Superior temporal gyrus (tissue), 1 donor: ENCODE measurements around the gene PLCL2.
"Not testable (repeated sequence)": the region's sequence is repeated elsewhere in the genome, so short reads cannot be mapped to it uniquely, and the experiment has no call there.

ENCODE experiments used
- DNase-seq: peaks from one replicate; pipeline ENCODE4 v3.0.0-alpha.2; 2016; ENCODE audit errors: extremely low spot score

PLCL2 gene

GRCh38 chr3:17119201-17120072 is 234.7 kb downstream of the PLCL2 start:
- no peak for DNase-seq

- no peak for DNase-seq
Measured at GRCh38 chr3:17120115-17120514, 235.4 kb downstream of the PLCL2 start.

- no peak for DNase-seq
Measured at GRCh38 chr3:17121336-17121735, 236.6 kb downstream of the PLCL2 start.

DNA sequence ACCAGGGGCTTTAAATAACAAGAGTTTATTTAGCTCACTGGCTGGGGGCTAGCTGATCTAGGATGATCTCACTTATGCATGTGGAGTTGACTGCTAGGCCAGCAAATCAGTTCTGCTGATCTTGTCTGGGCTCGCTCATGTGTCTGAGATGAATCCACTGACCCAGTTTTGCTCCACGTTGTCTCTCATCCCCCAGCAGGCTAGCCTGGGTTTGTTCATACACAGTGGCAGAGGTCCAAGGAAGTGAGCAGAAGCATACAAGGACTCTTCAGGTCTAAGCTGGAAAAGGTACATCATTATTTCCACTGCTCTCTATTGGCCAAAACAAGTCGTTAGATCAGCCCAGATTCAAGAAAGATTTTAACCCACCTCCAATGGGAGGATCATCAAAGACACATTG is 238.0 kb downstream of the PLCL2 start:
- DNase-seq: no peak

DNA sequence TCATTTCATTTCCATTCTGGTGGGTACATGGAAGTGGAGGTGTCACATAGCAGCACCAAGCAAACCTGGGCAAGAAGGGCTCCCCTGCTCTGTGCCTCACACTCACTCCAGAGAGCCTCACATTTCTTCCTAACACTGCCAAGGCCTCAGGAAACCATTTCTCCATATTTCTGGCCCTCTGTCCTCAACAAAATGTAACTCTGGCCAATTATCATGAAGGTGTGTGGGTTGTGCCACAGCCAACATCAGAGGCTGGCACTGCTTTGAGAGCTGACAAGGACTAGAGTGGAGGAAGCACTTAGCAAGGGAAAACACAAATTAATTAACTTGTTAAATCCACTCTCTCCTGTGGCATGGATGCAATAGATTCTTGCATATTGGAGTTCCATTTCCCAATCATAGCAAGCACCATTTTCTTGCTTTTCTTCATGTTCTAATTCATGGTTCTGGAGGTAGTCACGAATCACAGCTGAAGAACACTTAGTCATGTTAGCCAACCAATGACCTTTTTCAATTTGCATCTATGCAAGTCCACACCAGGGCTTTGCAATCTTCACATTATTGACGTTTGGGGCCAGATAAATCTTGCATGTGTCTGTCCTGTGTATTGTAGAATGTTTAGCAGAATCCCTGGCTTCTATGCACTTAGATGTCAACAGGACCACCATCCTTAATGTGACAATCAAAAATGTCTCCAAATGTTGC is 241.1 kb downstream of the PLCL2 start:
- DNase-seq: no peak

DNA sequence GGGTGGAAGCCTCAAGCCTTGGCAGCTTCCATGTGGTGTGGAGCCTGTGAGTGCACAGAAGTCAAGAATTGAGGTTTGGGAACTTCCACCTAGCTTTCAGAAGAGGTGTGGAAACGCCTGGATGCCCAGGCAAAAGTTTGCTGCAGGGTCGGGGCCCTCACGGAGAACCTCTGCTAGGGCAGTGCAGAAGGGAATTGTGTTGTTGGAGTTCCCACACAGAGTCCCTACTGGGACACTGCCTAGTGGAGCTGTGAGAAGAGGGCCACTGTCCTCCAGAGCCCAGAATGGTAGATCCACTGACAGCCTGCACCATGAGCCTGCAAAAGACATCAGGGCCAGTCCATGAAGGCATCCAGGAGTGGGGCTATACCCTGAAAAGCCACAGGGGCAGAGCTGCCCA is 243.9 kb downstream of the PLCL2 start:
- DNase-seq: not testable (repeated sequence)

DNA sequence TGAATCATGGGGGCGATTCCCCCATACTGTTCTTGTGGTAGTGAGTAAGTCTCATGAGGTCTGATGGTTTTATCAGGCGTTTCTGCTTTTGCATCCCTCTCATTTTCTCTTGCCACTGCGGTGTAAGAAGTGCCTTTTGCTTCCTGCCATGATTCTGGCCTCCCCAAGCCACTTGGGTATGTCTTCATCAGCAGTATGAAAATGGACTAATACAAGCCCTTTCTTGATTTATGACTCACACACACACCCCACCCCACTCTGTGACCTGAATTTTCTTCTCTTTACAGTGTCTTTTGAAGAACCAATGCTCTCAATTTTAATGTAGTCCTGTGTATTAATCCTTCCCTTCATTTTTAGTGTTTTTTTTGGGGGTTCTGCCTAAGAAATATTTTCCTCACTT is 244.8 kb downstream of the PLCL2 start:
- DNase-seq: no peak

GRCh38 chr3:17130956-17131355 is 246.2 kb downstream of the PLCL2 start:
- DNase-seq: no peak

DNA sequence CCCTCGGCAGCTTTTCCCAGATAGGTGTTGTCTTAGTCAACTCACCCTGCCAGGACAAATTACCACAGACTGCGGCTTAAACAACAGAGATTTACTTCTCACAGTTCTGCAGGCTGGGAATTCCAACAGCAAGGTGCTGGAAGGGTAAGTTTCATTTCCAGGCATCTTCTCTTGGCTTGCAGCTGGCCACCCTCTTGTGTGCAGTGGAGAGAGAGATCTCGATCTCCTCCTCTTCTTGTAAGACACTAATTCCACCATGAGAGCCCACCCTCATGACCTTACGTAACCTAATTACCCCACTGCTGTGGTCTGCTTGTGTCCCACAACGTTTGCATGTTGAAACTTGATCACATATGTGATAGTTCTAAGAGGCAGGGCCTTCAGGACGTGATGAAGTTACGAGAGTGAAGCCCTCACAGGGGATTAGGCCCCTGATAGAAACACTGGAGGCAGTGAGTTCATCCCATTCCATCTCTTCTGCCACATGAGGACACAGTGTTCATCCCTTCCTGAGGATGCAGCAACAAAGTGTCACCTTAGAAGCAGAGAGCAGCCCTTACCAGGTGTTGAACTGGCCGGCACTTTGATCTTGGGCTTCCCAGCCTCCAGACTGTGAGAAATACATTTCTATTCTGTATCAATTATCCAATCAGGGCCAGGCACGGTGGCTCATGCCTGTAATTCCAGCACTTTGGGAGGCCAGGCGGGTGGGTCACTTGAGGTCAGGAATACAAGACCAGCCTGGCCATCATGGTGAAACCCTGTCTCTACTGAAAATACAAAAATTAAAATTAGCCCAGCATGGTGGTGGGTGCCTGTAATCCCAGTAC is 247.7 kb downstream of the PLCL2 start:
- DNase-seq: no peak

GRCh38 chr3:17133632-17134545 is 249.1 kb downstream of the PLCL2 start:
- no peak for DNase-seq

DNA sequence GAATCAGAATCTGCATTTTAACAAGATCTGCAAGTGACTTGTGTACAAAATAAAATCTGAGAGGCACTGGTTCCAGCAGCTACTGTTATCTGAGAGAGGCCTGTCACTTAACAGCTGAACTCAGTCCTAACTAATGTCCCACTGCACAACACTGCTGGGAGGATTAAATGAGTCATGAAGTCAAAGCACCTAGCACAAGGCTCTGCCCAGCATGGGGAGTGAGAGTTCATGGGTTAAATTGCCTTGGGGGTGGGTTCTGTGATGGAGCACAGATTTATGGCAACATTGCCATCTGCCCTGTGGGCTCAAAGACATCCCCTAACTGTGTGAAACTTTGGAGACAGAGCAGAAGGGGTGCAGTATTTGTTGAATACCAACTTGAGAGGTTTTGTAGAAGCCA is 250.9 kb downstream of the PLCL2 start:
- DNase-seq: no peak

DNA sequence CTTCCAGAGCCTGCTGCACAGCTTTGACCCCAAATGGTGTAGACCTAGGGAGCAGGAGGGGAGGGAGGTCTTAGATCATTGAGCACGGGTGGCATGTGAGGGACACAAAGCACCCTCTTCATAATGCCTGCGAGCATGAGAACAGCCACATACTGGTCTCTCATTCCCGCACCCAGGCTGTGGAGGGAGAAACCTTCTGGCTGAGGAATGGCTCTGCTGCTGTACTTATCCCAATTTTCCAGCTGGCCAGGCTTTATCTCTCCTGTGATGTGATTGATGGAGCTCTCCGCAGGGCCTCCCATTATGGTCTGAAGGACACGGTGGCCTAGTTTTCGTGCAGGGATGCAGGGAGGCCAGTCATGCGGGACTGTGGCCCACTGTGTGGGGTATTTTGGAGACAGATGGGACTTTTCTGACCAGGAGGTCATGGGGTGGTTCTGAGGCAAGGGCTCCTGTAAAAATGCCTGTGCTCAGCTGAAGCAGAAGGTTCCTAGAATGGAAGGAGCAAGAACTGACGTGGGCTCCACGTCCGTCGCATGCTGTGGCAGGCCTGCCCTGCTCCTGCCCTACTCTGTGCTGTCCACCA is 251.5 kb downstream of the PLCL2 start:
- DNase-seq: no peak

DNA sequence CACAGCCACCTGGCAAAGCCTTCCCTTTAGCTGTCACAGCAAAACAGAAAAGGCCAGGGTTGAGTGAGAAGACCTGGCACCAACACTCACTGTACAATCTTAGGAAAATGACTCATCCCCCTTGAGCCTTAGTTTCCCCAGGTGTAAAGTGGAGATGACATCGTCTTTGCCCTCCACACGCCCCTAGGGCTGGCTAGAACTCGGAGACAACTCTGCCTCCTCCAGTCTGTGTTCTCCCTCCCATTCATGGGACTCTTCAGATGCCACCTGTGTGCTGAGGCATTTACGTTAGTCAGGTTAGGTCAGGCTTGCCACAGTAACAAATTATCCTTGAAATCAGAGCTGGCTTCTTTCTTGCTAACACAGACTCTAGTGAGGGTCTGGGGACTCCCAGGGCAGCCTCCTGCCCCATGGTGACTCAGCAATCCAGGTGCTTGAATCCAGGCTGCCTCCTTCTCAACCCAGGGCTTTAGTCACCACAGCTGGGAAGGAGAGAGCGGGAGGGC is 252.6 kb downstream of the PLCL2 start:
- DNase-seq: no peak

- DNase-seq: no peak
Measured at GRCh38 chr3:17138246-17139039, 253.7 kb downstream of the PLCL2 start.
